ENCODE measurements around the gene DHCR7. TPM values are rescaled to one million over a fixed set of nuclear protein-coding genes. Genes with fewer than 3 reads are reported as not detected.

The DHCR7 gene
- polyA plus RNA-seq, 1 donor = 29.4 TPM

- no peak for DNase-seq
- no CpG with 5 or more reads among the region's 3 CpGs for WGBS (ENCODE audit: insufficient coverage, low lambda C conversion rate)
- Histone ChIP-seq H3K36me3 (ENCODE audit: control insufficient read depth, insufficient read depth, low read length) (no peaks in the 10 kb centered on the region), H3K4me3 (ENCODE audit: low read length) (no peak overlapping the region), H3K4me1 (ENCODE audit: control insufficient read depth, insufficient read depth, low read length) (no peaks in the 10 kb centered on the region), H3K27ac (ENCODE audit: low read length) (no peak overlapping the region), H3K9me3 (ENCODE audit: control insufficient read depth, low read depth, low read length) (peaks cover 5% of the 10 kb centered on the region), H3K27me3 (ENCODE audit: control insufficient read depth, insufficient read depth, low read length) (peaks cover 2% of the 10 kb centered on the region)
Observed at GRCh38 chr11:71387200-71387599, 61.0 kb downstream of the DHCR7 start.

GRCh38 chr11:71386202-71386601 lies 62.0 kb downstream of the DHCR7 start:
- DNase-seq = no peak

GRCh38 chr11:71385091-71385490 lies 63.1 kb downstream of the DHCR7 start:
- Histone ChIP-seq H3K9me3 (ENCODE audit: control insufficient read depth, low read depth, low read length) (peaks cover 5% of the 10 kb centered on the region), H3K27ac (ENCODE audit: low read length) (no peak overlapping the region), H3K36me3 (ENCODE audit: control insufficient read depth, insufficient read depth, low read length) (no peaks in the 10 kb centered on the region), H3K27me3 (ENCODE audit: control insufficient read depth, insufficient read depth, low read length) (no peaks in the 10 kb centered on the region), H3K4me3 (ENCODE audit: low read length) (no peak overlapping the region), H3K4me1 (ENCODE audit: control insufficient read depth, insufficient read depth, low read length) (no peaks in the 10 kb centered on the region)
- no peak for DNase-seq
- WGBS (ENCODE audit: insufficient coverage, low lambda C conversion rate) = 80% methylated on average over 2 of the region's 6 CpGs

More at GRCh38 chr11:71386202-71386601, 62.0 kb downstream of the DHCR7 start:
- WGBS (ENCODE audit: insufficient coverage, low lambda C conversion rate) = 90% methylated on average over 3 of the region's 4 CpGs
- Histone ChIP-seq H3K36me3 (ENCODE audit: control insufficient read depth, insufficient read depth, low read length) (no peaks in the 10 kb centered on the region), H3K4me3 (ENCODE audit: low read length) (no peak overlapping the region), H3K27me3 (ENCODE audit: control insufficient read depth, insufficient read depth, low read length) (no peaks in the 10 kb centered on the region), H3K4me1 (ENCODE audit: control insufficient read depth, insufficient read depth, low read length) (no peaks in the 10 kb centered on the region), H3K27ac (ENCODE audit: low read length) (no peak overlapping the region), H3K9me3 (ENCODE audit: control insufficient read depth, low read depth, low read length) (peaks cover 5% of the 10 kb centered on the region)

GRCh38 chr11:71384561-71384960 lies 63.6 kb downstream of the DHCR7 start:
- Histone ChIP-seq H3K27me3 (ENCODE audit: control insufficient read depth, insufficient read depth, low read length) (no peaks in the 10 kb centered on the region), H3K4me3 (ENCODE audit: low read length) (no peak overlapping the region), H3K4me1 (ENCODE audit: control insufficient read depth, insufficient read depth, low read length) (no peaks in the 10 kb centered on the region), H3K36me3 (ENCODE audit: control insufficient read depth, insufficient read depth, low read length) (no peaks in the 10 kb centered on the region), H3K9me3 (ENCODE audit: control insufficient read depth, low read depth, low read length) (peaks cover 5% of the 10 kb centered on the region), H3K27ac (ENCODE audit: low read length) (no peak overlapping the region)
- DNase-seq = peak; percentile 15 to 34
- WGBS (ENCODE audit: insufficient coverage, low lambda C conversion rate) = no CpG with 5 or more reads among the region's 8 CpGs

Other genes with a start within 250 kb of the DHCR7 start
- gene SHANK2, start 195.8 kb downstream of the DHCR7 start, polyA plus RNA-seq = 16.5 TPM
- gene NADSYN1, start 4.8 kb upstream of the DHCR7 start, polyA plus RNA-seq = 85.4 TPM
- gene KRTAP5-7, start 78.9 kb upstream of the DHCR7 start, polyA plus RNA-seq = 0.16 TPM
- 0.09 TPM for gene KRTAP5-8, start 89.6 kb upstream of the DHCR7 start, polyA plus RNA-seq
- 0.45 TPM for gene KRTAP5-9, start 100.0 kb upstream of the DHCR7 start, polyA plus RNA-seq
- gene KRTAP5-10, start 117.2 kb upstream of the DHCR7 start, polyA plus RNA-seq = 0.19 TPM
- 0.19 TPM for gene KRTAP5-11, start 134.5 kb upstream of the DHCR7 start, polyA plus RNA-seq

Measured in large intestine (tissue), 3 donors.